DMS 273 (cell line): ENCODE measurements around the gene LYZL6.
A peak's percentile ranks its signal among the peaks of the same experiment; 100 is the strongest.

Experiments
- DNase-seq: peaks from one replicate; lab custom pipeline; 2025; ENCODE audit not compliant: unreplicated experiment; lab: John Stamatoyannopoulos, UW

LYZL6 gene

GRCh38 chr17:35943537-35943936, at the start of gene LYZL6:
Gene LYZL6, minus strand, starts transcription at chr17:35943713. Its CDS starts 4,357 bp downstream, at chr17:35939356.
- DNase-seq: no peak

- no peak for DNase-seq
These were observed 47.6 kb upstream of the LYZL6 start for GRCh38 chr17:35991075-35991474.

- no peak for DNase-seq
These were observed 44.7 kb upstream of the LYZL6 start for GRCh38 chr17:35988164-35988563.

- no peak for DNase-seq
These were observed 43.1 kb upstream of the LYZL6 start, which contains the start of gene CCL14 for GRCh38 chr17:35986643-35987042. Gene CCL14, minus strand, starts transcription at chr17:35986729. Its CDS starts 80 bp downstream, at chr17:35986649.

- no peak for DNase-seq
These were observed 40.6 kb upstream of the LYZL6 start for GRCh38 chr17:35984140-35984539.

GRCh38 chr17:35982409-35983191, 39.1 kb upstream of the LYZL6 start:
- no peak for DNase-seq

GRCh38 chr17:35981908-35982330, 38.4 kb upstream of the LYZL6 start:
- DNase-seq: no peak

- no peak for DNase-seq
These were observed 37.7 kb upstream of the LYZL6 start, which contains the start of gene CCL16 for GRCh38 chr17:35981246-35981645. Gene CCL16, minus strand, starts transcription at chr17:35981497. Its CDS starts 77 bp downstream, at chr17:35981420.

- DNase-seq: no peak
These were observed 34.8 kb upstream of the LYZL6 start for GRCh38 chr17:35978346-35978745.

- DNase-seq: no peak
These were observed 34.0 kb upstream of the LYZL6 start for GRCh38 chr17:35977509-35977908.

- DNase-seq: no peak
These were observed 30.1 kb upstream of the LYZL6 start for GRCh38 chr17:35973333-35974260.

GRCh38 chr17:35972945-35973332, 29.4 kb upstream of the LYZL6 start:
- no peak for DNase-seq

GRCh38 chr17:35972535-35972934, 29.0 kb upstream of the LYZL6 start:
- DNase-seq: no peak

- DNase-seq: no peak
These were observed 28.6 kb upstream of the LYZL6 start for GRCh38 chr17:35972066-35972465.

- DNase-seq: peak; percentile 88
These were observed 26.3 kb upstream of the LYZL6 start for GRCh38 chr17:35969558-35970380.

GRCh38 chr17:35968520-35969054, 25.1 kb upstream of the LYZL6 start:
- no peak for DNase-seq

GRCh38 chr17:35965272-35965671, 21.8 kb upstream of the LYZL6 start:
- DNase-seq: no peak

- DNase-seq: no peak
These were observed 20.1 kb upstream of the LYZL6 start for GRCh38 chr17:35963663-35964062.

GRCh38 chr17:35953720-35954119, 10.2 kb upstream of the LYZL6 start:
- DNase-seq: no peak

GRCh38 chr17:35949401-35949800, 5.9 kb upstream of the LYZL6 start:
- peak; percentile 31 for DNase-seq

GRCh38 chr17:35948092-35948491, 4.6 kb upstream of the LYZL6 start:
- DNase-seq: no peak
